DND-41 (cell line): ENCODE data around the gene DTWD1.
"Not testable (repeated sequence)": the region's sequence is repeated elsewhere in the genome, so short reads cannot be mapped to it uniquely, and the experiment has no call there.

ENCODE experiments used
- ATAC-seq: fragments of 200-7000 bp; cut with Tn5 transposase; 3 replicates; pipeline ENCODE4 v1.9.1; 2021; ENCODE audit warnings: low read depth; ENCODE audit not compliant: insufficient read depth
- DNase-seq: peaks from one replicate; pipeline ENCODE4 v3.0.0-alpha.2; 2020
- H2AFZ ChIP-seq: 2 replicates; pipeline ENCODE4 v1.6.0; 2012; ENCODE audit warnings: low read depth, low read length
- H3K27ac ChIP-seq: 2 replicates; pipeline ENCODE4 v1.5.1; 2012; ENCODE audit warnings: low read length, inconsistent platforms
- H3K27me3 ChIP-seq: fragments of 200-600 bp; sonication (generic); 2 replicates; pipeline ENCODE4 v1.6.0; 2012; ENCODE audit warnings: low read length, mild to moderate bottlenecking, inconsistent platforms; ENCODE audit not compliant: insufficient read depth, poor library complexity
- H3K36me3 ChIP-seq: 2 replicates; pipeline ENCODE4 v1.5.1; 2012; ENCODE audit warnings: low read length, inconsistent platforms; ENCODE audit not compliant: insufficient read depth
- H3K4me1 ChIP-seq: 2 replicates; pipeline ENCODE4 v1.5.1; 2012; ENCODE audit warnings: mild to moderate bottlenecking, low read length; ENCODE audit not compliant: insufficient read depth
- H3K4me2 ChIP-seq: 2 replicates; pipeline ENCODE4 v1.6.0; 2012; ENCODE audit warnings: mild to moderate bottlenecking, moderate library complexity, low read length, inconsistent platforms; ENCODE audit not compliant: insufficient read depth
- H3K4me3 ChIP-seq, 2 experiments: fragments of 200-600 bp in 1 of 2; shearing (Covaris generic) in 1 of 2; 2 replicates each; pipeline ENCODE4 v1.5.1; 2012 to 2016; ENCODE audit warnings: inconsistent platforms in 2 of 2, low read length in 2 of 2, mild to moderate bottlenecking in 2 of 2, low read depth in 1 of 2, moderate library complexity in 1 of 2
- H3K79me2 ChIP-seq: 2 replicates; pipeline ENCODE4 v1.6.0; 2012; ENCODE audit warnings: low read length, inconsistent platforms; ENCODE audit not compliant: insufficient read depth
- H3K9ac ChIP-seq: 2 replicates; pipeline ENCODE4 v1.6.0; 2012; ENCODE audit warnings: low read depth, mild to moderate bottlenecking, inconsistent platforms, low read length, moderate library complexity
- H3K9me3 ChIP-seq: 2 replicates; pipeline ENCODE4 v1.5.1; 2012; ENCODE audit warnings: low read length, moderate library complexity, mild to moderate bottlenecking, inconsistent platforms; ENCODE audit not compliant: insufficient read depth, severe bottlenecking
- H4K20me1 ChIP-seq: 2 replicates; pipeline ENCODE4 v1.6.0; 2012; ENCODE audit warnings: low read length; ENCODE audit not compliant: insufficient read depth
- EZH2 ChIP-seq: IDR thresholded peaks from 3 replicates; pipeline ENCODE4 v1.6.1; 2012; ENCODE audit warnings: borderline replicate concordance, low read depth, mild to moderate bottlenecking, moderate library complexity, low read length, inconsistent platforms; ENCODE audit not compliant: severe bottlenecking
- TF ChIP-seq, protein P1 (sequence below): IDR thresholded peaks from 2 replicates; pipeline ENCODE4 v1.5.1; 2012; ENCODE audit warnings: borderline replicate concordance, low read length, moderate library complexity, mild to moderate bottlenecking; ENCODE audit not compliant: poor library complexity, severe bottlenecking; ENCODE audit errors: extremely low read depth

Gene DTWD1

DNA sequence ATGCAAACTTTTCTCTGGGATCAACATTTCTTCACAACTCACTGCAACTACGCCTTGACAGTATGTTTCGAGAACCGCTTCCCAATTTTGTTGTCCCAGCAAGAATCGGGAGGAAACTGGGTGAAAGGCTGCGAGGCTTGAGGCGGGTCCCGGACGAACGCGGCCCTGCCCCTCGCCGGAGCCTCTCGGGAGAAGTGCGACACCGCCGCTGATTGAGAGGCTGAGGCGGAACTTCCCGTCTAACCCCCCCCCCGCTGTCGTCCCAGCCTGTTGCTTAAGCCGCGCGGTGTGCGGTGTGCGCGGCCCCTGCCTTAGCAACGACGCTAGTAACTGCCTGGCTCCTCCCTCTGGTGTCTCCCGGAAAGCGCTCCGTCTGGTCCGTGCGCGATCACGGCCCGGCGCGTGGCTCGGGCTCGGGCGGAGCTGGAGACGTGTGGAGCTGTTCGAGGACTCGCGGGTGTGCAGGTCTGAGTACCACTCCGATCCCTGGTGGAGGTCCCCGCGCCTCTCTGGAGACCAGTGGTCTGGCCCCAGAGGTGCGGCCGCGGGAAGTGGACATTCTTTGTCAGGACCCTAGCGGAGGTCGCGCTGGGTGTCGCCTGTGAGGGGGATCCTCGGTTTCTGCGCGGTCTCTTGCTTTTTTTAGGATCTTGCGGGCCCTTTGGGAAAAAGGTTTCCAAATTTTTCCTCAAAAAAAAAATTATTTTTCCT is at the start of gene DTWD1, which contains the start of gene FAM227B:
TSS of gene DTWD1 (plus strand) at position 391 of the 711 bp plus-strand sequence. CDS start 4,120 bp downstream, outside the sequence.
TSS of gene FAM227B (minus strand) at position 161 of the 711 bp plus-strand sequence. CDS start 5,647 bp downstream, outside the sequence.
- peak within 1 kb of the TSS; percentile 91 for H2AFZ ChIP-seq
- peak within 1 kb of the TSS; percentile 82 for H3K4me2 ChIP-seq
- peaks cover 34% of the 10 kb centered on the region for H3K4me1 ChIP-seq
- no peaks in the 10 kb centered on the region for H3K27me3 ChIP-seq
- peaks cover 13% of the 10 kb centered on the region for H3K36me3 ChIP-seq
- TF ChIP-seq, protein P1, sequence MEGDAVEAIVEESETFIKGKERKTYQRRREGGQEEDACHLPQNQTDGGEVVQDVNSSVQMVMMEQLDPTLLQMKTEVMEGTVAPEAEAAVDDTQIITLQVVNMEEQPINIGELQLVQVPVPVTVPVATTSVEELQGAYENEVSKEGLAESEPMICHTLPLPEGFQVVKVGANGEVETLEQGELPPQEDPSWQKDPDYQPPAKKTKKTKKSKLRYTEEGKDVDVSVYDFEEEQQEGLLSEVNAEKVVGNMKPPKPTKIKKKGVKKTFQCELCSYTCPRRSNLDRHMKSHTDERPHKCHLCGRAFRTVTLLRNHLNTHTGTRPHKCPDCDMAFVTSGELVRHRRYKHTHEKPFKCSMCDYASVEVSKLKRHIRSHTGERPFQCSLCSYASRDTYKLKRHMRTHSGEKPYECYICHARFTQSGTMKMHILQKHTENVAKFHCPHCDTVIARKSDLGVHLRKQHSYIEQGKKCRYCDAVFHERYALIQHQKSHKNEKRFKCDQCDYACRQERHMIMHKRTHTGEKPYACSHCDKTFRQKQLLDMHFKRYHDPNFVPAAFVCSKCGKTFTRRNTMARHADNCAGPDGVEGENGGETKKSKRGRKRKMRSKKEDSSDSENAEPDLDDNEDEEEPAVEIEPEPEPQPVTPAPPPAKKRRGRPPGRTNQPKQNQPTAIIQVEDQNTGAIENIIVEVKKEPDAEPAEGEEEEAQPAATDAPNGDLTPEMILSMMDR, result no peak
- TF ChIP-seq EZH2, result no peak
- peak; percentile 94 for DNase-seq
- H3K9me3 ChIP-seq, result peaks cover 4% of the 10 kb centered on the region
- peak; percentile 98 for ATAC-seq
- H3K9ac ChIP-seq, result peak within 1 kb of the TSS; percentile 81
- peaks cover 37% of the 10 kb centered on the region for H3K79me2 ChIP-seq
- peak within 1 kb of the TSS; percentile 79 for H3K4me3 ChIP-seq
- peak within 1 kb of the TSS; percentile 85 for H3K27ac ChIP-seq
- H4K20me1 ChIP-seq, result no peaks in the 10 kb centered on the region

- Histone ChIP-seq H3K4me3 (no peak overlapping the region), H2AFZ (no peak overlapping the region), H3K4me2 (no peak overlapping the region), H3K4me1 (peaks cover 5% of the 10 kb centered on the region; the same call in 1 of the 2 replicates), H3K36me3 (no peaks in the 10 kb centered on the region), H3K9me3 (no peaks in the 10 kb centered on the region), H3K79me2 (no peaks in the 10 kb centered on the region), H4K20me1 (no peaks in the 10 kb centered on the region), H3K9ac (no peak overlapping the region), H3K27ac (no peak overlapping the region), H3K27me3 (no peaks in the 10 kb centered on the region)
- DNase-seq (no peak), ATAC-seq (no peak)
- TF ChIP-seq, protein P1, result no peak
- TF ChIP-seq EZH2, result no peak
Measured at GRCh38 chr15:49573421-49573820, 47.4 kb upstream of the DTWD1 start.

DNA sequence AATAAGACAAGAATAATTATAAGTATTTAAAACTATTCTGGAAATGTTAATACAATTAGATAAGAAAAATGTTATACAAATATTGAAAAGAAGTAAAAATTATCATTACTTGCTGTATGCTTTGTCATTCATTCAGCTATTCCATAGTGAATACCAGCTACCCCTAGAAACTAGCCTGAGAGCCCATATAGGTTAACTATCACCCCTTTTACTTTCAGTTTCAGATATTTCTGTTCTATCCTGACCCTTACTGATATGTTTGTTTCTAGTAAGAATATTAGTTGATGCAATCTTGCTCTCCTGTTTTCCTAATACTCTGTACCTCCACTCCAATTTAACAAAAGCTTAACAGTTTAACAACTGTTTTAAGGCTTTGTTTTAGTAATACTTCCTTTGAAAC is 31.8 kb upstream of the DTWD1 start:
- H3K4me3 ChIP-seq, result no peak overlapping the region
- H3K27me3 ChIP-seq, result no peaks in the 10 kb centered on the region
- no peak overlapping the region for H3K4me2 ChIP-seq
- H3K9ac ChIP-seq, result no peak overlapping the region
- DNase-seq (no peak), ATAC-seq (peak; percentile 68; the same call in 2 of the 3 replicates)
- no peaks in the 10 kb centered on the region for H3K79me2 ChIP-seq
- H4K20me1 ChIP-seq, result no peaks in the 10 kb centered on the region
- H3K9me3 ChIP-seq, result no peaks in the 10 kb centered on the region
- no peak overlapping the region for H3K27ac ChIP-seq
- TF ChIP-seq, protein P1, result no peak
- no peak for TF ChIP-seq EZH2
- no peaks in the 10 kb centered on the region for H3K36me3 ChIP-seq
- H3K4me1 ChIP-seq, result no peaks in the 10 kb centered on the region
- H2AFZ ChIP-seq, result no peak overlapping the region

DNA sequence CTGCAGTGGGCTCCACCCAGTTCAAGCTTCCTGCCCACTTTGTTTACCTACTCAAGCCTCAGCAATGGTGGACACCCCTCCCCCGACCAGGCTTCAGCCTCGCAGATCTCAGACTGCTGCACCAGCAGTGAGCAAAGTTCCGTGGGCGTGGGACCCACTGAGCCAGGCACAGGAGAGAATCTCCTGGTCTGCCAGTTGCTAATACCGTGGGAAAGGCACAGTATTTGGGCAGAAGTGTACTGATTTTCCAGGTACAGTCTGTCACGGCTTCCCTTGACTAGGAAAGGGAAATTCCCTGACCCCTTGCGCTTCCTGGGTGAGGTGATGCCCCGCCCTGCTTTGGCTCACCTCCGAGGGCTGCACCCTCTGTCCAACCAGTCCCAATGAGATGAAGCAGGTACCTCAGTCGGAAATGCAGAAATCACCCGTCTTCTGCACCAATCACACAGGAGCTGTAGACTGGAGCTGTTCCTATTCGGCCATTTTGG is 28.0 kb upstream of the DTWD1 start:
- not testable (repeated sequence) for H3K9me3 ChIP-seq, ATAC-seq, DNase-seq, H3K27me3 ChIP-seq, H2AFZ ChIP-seq, H3K9ac ChIP-seq, H3K4me1 ChIP-seq, H3K79me2 ChIP-seq, H3K36me3 ChIP-seq, H3K27ac ChIP-seq, H3K4me3 ChIP-seq, H3K4me2 ChIP-seq, H4K20me1 ChIP-seq
